PC-3 (cell line): ENCODE results near the gene C2orf74.

ENCODE experiments used
- CTCF ChIP-seq: fragments of 300-600 bp; sonication (generic); conservative IDR thresholded peaks from 2 replicates; pipeline ENCODE4 v1.5.1; 2017; ENCODE audit warnings: antibody characterized with exemption, low read depth, mild to moderate bottlenecking, low read length
- EZH2 ChIP-seq: fragments of 300-600 bp; sonication (generic); IDR thresholded peaks from one replicate; pipeline ENCODE4 v1.6.1; 2017; ENCODE audit warnings: antibody characterized with exemption, mild to moderate bottlenecking, low read length; ENCODE audit not compliant: unreplicated experiment
- EZH2phosphoT487 ChIP-seq: fragments of 300-600 bp; sonication (generic); IDR thresholded peaks from 2 replicates; pipeline ENCODE4 v1.6.1; 2018; ENCODE audit warnings: mild to moderate bottlenecking, antibody characterized with exemption, low read length, borderline replicate concordance

GRCh38 chr2:61185231-61185728, 23.3 kb downstream of the C2orf74 start:
- TF ChIP-seq EZH2phosphoT487 (no peak), CTCF (no peak), EZH2 (no peak)
